HG03378 (cell line): ENCODE results near the gene SYT1.
"Not testable (repeated sequence)": the region's sequence is repeated elsewhere in the genome, so short reads cannot be mapped to it uniquely, and the experiment has no call there.

Experiments
- ATAC-seq: cut with Tn5 transposase; IDR thresholded peaks from one replicate; pipeline ENCODE4 v1.9.1; 2021; ENCODE audit warnings: mild to moderate bottlenecking, moderate library complexity; ENCODE audit not compliant: unreplicated experiment

SYT1 gene

DNA sequence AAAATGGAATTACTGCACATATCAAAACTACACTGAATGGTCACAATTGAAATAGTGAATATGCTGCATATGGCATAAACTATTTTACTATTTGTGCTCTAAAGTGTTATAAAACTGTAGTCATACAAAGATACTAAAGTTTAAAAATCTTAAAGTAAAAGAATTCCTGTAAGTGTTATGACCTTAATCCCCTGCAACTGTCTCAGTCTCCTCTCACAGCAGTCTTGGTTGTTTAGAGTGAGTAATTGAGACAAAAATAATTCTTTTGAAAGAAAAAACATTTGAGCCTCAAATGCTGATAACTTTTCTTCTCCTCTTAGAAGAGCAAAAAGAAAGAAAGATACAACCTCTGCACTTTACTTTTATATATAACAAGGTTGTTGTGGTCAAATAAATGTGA lies 99.9 kb downstream of the SYT1 start:
- no peak for ATAC-seq

GRCh38 chr12:78966062-78966461 lies 101.5 kb downstream of the SYT1 start:
- no peak for ATAC-seq

- ATAC-seq, result no peak
These were observed 102.4 kb downstream of the SYT1 start for GRCh38 chr12:78966926-78967325.

DNA sequence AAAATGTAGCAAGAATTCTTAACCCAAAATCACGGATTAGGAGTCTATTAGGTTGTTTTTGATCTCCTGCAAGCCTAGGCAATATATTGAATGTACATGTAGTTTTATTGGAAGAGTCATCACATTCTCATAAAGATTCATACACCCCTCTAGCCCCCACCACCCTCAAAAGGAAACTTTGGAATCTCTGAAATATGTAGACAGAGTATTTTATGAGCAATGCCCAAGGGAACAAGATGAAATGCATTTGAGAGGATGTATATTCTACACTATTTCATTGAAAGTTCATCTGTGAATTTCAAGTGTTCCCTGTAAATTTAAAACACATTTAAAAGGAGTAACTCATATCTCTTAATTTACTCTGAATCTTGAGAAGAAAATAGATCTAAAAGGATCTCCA lies 103.7 kb downstream of the SYT1 start:
- no peak for ATAC-seq

DNA sequence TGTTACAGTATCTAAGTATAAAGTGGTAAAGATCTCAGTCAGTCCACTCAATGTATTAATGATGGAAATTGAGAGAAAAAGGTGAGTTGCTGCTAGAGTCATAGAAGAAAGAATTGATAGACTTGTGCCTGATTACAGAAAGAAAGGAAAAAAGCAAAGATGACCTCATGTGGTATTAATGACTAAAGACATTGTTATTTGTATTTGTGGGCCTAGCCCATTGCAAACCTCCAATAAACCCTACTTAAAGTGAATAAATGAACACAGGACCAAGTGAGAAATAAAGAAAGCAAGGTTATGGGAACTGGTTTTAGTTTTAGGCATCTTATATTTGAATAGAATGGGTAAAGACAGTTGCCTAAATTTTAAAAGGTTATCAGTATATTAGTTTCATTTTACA lies 105.5 kb downstream of the SYT1 start:
- ATAC-seq, result no peak

DNA sequence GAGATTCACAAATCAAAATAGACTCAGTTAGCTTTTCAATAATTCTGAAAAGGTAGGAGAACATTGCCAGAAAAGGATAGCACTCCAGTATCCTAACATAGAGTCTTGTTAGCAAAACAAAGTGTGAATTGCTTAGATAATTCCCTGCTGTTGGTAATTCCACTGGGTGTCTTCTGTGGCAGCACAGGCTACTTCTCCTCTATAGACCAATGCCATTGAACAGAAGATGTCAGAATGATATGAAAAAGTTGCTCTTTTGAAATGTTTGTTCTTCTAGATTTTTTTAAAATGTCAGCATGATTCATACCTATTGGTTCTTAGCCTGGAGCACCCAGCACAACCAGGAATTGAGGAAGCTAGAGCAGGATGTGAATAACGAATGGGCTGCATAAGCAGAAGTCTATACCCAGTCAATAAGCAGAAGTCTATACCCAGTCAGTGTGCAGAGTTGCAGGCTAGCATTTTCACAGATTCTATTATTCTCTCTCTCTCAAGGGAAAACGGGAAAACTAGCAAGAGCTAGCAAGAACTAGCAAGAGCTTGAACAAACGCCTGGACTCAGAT lies 112.8 kb downstream of the SYT1 start:
- no peak for ATAC-seq

DNA sequence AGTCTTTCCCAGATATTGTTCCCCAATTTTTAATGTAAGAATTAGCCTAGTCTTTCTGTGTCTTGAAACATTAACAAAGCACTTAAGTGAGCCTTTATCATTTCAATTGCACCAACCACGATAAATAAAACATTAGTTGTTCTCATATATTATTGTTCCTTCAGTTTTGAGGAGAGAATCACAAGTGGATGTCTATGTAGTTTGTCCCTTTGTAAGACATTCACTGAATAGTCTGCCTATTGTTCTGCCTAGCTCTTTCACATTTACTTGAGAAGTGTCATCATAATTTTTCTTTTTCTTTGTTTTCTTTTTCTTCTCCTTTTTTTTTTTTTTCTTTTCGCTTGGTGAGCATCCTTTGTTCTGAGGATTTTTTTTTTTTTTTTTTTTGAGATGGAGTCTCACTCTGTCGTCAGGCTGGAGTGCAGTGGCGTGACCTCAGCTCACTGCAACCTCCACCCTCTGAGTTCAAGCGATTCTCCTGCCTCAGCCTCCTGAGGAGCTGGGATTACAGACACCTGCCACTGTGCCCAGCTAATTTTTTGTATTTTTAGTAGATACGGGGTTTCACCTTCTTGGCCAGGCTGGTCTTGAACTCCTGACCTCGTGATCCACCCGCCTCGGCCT lies 129.7 kb downstream of the SYT1 start:
- no peak for ATAC-seq

DNA sequence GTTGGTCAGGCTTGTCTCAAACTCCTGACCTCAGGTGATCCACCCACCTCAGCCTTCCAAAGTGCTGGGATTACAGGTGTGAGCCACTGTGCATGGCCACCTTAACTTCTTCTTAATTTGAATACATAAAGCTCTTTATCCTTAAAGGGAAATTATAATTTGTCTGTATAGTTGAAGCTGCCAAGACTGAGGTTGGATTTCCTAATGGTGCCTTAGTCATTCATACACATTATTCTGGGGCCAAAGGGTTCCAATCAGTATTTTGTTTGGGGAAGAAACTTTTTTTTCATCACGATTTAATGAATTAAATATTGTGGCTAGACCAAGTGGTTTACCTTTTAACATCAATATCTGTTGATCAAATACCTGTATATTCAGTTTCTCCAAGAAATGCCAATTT lies 135.9 kb downstream of the SYT1 start:
- ATAC-seq, result no peak

- no peak for ATAC-seq
These were observed 136.8 kb downstream of the SYT1 start for GRCh38 chr12:79001404-79001803.

DNA sequence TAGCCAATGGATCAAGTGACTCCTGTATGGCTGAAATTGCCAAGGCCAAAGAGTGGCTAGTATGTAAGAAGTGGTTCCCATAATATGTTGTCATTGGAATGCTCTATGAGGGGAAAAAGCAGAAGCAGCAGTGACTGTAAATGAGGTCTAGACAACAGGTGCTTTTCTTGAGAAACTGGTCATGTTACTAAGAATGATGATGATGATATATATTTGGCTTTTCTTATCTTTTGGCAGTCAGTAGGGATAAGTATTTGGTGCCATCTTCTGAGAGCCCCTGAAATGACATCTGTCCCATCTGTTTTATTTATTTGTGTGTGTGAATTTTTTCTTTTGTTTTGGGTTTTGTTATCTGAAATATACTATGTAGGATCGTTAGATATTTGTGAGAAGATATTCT lies 141.7 kb downstream of the SYT1 start:
- no peak for ATAC-seq

GRCh38 chr12:79008591-79008990 lies 144.0 kb downstream of the SYT1 start:
- ATAC-seq, result no peak

- ATAC-seq, result no peak
These were observed 148.1 kb downstream of the SYT1 start for GRCh38 chr12:79012636-79013035.

- ATAC-seq, result no peak
These were observed 151.6 kb downstream of the SYT1 start for GRCh38 chr12:79016181-79016580.

- peak; percentile 65 for ATAC-seq
These were observed 155.1 kb downstream of the SYT1 start for GRCh38 chr12:79019672-79020071.

DNA sequence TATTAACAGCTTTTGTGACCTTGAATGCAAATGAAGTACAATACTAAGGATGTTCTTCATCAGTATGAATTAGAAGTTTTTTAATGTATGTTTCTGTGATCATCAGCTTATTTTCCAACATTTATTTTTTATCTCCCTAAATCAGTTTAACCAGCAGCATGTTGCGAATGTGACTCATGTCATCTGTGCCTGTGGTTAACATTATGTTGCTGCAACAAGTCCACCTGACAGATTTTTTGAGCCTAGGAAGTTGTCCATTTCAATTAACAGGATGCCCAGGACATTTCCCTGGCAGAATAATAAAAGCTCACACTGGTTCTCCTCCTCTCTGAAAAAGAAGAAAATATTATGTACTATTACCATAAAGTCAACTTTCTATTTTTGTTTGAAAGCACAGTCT lies 155.5 kb downstream of the SYT1 start:
- ATAC-seq, result no peak

- ATAC-seq, result no peak
These were observed 156.4 kb downstream of the SYT1 start for GRCh38 chr12:79021021-79021420.

- ATAC-seq, result no peak
These were observed 158.7 kb downstream of the SYT1 start for GRCh38 chr12:79023261-79023660.

DNA sequence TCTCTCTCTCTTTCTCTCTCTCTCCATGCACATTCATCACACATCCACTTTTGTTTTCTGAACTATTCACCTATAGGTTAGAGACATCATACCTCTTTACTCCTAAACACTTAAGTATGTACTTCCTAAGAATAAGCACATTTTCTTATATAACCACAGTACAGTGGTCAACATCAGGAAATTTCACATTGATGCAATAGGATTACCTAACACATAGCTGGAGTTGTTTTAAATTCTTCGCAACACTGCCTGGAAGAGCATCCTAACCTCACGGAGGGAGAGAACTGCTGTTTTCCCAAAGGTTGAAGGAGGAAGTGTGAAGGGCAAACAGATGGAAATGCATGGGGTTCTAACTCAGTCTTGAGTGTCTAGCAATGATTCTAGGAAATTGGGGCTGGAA lies 159.2 kb downstream of the SYT1 start:
- ATAC-seq, result no peak

DNA sequence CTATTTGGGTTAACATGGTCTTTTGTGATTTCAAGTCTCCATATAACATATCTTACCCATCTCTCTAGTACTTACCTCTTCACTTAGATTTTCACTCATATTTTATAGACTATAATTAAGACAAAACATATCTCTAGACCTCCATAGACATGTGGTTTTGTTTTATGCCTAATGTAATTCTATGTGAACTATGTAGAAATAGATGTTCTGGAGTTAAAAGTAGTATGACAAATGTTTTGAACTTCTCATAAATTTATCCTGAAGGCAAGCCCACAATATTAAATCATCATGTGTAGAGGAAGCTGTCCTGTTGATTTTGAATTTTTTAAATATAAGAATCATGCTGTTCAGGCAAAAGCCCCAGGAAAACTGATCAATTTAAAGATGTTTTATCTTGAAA lies 169.2 kb downstream of the SYT1 start:
- no peak for ATAC-seq

- ATAC-seq, result not testable (repeated sequence)
These were observed 180.2 kb downstream of the SYT1 start for GRCh38 chr12:79044748-79045147.

DNA sequence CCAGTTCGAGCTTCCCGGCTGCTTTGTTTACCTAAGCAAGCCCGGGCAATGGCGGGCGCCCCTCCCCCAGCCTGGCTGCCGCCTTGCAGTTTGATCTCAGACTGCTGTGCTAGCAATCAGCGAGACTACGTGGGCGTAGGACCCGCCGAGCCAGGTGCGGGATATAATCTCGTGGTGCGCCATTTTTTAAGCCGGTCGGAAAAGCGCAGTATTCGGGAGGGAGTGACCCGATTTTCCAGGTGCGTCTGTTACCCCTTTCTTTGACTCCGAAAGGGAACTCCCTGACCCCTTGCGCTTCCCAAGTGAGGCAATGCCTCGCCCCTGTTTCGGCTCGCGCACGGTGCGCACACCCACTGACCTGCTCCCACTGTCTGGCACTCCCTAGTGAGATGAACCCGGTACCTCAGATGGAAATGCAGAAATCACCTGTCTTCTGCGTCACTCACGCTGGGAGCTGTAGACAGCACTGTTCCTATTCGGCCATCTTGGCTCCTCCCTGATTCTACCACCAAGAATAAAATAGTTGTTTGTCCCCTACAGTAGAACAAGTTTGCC lies 180.7 kb downstream of the SYT1 start:
- ATAC-seq, result not testable (repeated sequence)

DNA sequence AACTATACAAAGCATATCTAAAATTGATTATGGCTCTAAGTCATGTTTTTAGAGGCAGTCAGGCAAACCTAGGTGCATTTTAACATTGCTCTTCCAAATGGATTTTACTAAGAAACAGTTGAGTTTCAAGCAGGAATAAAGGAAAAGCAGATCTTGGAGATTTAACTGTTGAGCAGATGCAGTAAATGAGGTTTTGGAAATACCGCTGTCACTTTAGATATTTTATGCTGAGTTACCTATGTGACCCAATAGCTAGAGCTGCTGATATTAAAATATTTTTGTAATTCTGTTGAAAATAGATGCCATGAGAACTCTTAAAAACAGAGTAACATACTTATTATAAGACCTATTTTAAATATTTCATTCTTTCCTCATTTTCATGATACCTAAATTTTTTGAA lies 181.4 kb downstream of the SYT1 start:
- ATAC-seq, result no peak

- no peak for ATAC-seq
These were observed 184.4 kb downstream of the SYT1 start for GRCh38 chr12:79048962-79049361.
